ENCODE results near the gene TRPM7. TPM values are rescaled to one million over a fixed set of nuclear protein-coding genes. Genes with fewer than 3 reads are reported as not detected.
A peak's percentile ranks its signal among the peaks of the same experiment; 100 is the strongest.
"Not testable (repeated sequence)": the region's sequence is repeated elsewhere in the genome, so short reads cannot be mapped to it uniquely, and the experiment has no call there.

TRPM7 gene, protein sequence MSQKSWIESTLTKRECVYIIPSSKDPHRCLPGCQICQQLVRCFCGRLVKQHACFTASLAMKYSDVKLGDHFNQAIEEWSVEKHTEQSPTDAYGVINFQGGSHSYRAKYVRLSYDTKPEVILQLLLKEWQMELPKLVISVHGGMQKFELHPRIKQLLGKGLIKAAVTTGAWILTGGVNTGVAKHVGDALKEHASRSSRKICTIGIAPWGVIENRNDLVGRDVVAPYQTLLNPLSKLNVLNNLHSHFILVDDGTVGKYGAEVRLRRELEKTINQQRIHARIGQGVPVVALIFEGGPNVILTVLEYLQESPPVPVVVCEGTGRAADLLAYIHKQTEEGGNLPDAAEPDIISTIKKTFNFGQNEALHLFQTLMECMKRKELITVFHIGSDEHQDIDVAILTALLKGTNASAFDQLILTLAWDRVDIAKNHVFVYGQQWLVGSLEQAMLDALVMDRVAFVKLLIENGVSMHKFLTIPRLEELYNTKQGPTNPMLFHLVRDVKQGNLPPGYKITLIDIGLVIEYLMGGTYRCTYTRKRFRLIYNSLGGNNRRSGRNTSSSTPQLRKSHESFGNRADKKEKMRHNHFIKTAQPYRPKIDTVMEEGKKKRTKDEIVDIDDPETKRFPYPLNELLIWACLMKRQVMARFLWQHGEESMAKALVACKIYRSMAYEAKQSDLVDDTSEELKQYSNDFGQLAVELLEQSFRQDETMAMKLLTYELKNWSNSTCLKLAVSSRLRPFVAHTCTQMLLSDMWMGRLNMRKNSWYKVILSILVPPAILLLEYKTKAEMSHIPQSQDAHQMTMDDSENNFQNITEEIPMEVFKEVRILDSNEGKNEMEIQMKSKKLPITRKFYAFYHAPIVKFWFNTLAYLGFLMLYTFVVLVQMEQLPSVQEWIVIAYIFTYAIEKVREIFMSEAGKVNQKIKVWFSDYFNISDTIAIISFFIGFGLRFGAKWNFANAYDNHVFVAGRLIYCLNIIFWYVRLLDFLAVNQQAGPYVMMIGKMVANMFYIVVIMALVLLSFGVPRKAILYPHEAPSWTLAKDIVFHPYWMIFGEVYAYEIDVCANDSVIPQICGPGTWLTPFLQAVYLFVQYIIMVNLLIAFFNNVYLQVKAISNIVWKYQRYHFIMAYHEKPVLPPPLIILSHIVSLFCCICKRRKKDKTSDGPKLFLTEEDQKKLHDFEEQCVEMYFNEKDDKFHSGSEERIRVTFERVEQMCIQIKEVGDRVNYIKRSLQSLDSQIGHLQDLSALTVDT (N-terminal part only)
- total RNA-seq (2014; rRNA removed; shearing (Covaris generic)): 31.5 and 39.3 TPM in 2 replicates

DNA sequence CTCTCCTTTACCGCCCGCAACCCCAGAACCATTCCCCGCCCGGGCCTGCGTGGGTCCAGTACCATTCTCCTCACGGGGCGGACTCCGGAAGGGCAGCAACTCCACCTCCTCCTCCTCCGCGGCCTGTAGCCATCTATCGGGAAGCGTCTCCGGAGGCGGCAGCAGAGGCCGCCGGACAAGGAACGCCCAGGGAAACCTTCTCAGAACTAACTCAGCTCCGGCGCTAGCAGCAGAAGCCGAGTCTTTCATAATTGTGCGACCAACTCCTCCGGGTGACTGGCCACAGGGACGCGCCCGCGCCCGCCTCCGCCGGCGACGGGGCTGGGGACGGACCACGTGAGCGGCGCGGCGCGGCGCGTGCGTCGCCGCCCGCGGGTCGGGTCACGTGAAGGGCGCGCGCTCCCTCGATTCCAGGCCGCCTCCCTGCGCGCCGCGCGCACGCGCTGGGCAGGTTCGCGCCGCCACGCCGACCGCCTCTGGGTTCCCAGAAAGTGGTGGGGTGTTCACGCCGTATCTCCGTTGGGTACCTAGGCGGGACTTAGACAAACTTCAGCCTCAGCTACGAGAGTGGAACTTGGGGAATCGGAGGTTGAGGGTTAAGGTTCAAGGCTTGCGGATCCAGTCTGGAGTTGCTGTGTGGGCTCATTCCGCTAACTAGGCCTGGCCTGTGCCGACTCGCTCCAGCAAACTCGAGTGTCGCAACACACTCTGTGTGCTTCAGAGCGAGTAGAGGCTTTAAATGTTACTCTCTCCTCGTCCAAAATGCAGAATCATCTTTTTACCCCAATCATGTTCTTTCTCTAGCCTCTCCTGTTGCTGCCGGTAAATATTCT lies at the start of gene TRPM7:
Gene TRPM7, minus strand, starts transcription at position 329 of the 833 bp plus-strand sequence. Its CDS starts 264 bp downstream, at position 65.
- DNase-seq: peak; percentile 78 to 85
- no peaks in the 10 kb centered on the region for H3K4me1 ChIP-seq
- H3K27ac ChIP-seq: peak within 1 kb of the TSS; percentile 69
- H3K27me3 ChIP-seq: no peaks in the 10 kb centered on the region
- 0 out of 2 replicates have a peak, but pooled peaks cover 2% of the 10 kb centered on the region for H3K36me3 ChIP-seq
- H3K4me3 ChIP-seq: peak within 1 kb of the TSS; percentile 90
- H3K9me3 ChIP-seq (replicated peaks): no peaks in the 10 kb centered on the region

DNA sequence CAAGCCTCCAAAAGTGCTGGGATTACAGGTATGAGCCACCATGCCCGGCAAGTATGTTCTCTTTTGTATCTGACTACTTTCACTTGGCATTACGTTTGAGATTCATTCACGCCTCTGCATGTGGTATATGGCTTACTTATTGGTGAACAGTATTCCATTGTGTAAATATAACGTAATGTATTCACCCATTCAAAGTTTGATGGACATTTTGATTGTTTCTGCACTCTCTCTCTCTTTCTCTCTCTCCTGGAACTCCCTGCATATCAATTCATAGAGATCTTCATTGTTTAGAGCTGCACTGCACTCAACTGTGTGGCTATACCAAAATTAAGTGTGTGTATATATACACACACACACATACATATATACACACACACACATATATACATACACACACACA lies 48.6 kb upstream of the TRPM7 start:
- H3K4me3 ChIP-seq: no peak overlapping the region
- H3K9me3 ChIP-seq (replicated peaks): no peaks in the 10 kb centered on the region
- DNase-seq: no peak
- no peaks in the 10 kb centered on the region for H3K4me1 ChIP-seq
- no peak overlapping the region for H3K27ac ChIP-seq
- no peaks in the 10 kb centered on the region for H3K27me3 ChIP-seq
- peaks cover 12% of the 10 kb centered on the region for H3K36me3 ChIP-seq

DNA sequence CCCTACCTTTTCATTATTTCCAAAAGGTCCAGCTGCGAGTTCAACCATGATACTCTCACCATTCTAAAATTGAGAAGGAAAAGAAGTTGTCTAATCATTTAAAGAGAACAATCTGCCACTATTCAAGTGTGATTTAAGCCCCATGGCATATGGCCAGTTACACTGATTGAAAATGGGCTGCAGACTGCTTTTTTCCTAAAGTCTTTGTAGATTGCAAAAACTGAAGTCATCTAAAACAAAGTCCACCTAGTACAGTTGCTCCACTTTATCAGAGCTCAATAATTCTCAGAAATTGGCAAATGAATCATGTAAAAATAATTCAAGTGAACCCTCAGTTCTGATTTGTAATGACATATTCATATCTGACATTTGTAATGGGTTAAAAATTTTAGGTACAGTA lies 39.7 kb upstream of the TRPM7 start:
- Histone ChIP-seq H3K27ac (no peak overlapping the region), H3K36me3 (peaks cover 5% of the 10 kb centered on the region; the same call in 1 of the 2 replicates), H3K4me3 (no peak overlapping the region), H3K9me3 (replicated peaks) (no peaks in the 10 kb centered on the region), H3K4me1 (no peaks in the 10 kb centered on the region), H3K27me3 (no peaks in the 10 kb centered on the region)
- no peak for DNase-seq

DNA sequence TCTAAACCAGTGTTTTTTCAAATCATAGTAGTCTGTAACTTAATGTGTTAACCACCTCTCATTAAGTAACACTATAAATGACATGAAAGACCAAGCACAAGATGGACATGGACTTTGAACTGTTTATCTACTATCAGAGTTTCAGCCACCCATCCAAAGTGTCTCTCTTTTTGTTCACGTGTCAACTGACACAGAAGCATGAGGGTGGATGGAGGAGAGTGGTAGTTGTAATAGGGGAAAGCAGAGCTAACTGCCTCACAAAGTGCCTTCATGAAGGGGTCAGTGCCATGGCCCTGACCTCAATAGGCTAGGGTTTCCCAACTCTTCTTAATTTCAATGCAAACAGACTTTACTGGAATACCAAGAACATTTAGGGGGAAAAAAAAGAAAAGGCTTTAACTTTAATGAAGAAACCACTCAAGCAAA lies 32.1 kb upstream of the TRPM7 start:
- no peak overlapping the region for H3K4me3 ChIP-seq
- no peaks in the 10 kb centered on the region for H3K4me1 ChIP-seq
- H3K9me3 ChIP-seq (replicated peaks): no peaks in the 10 kb centered on the region
- DNase-seq: no peak
- no peak overlapping the region for H3K27ac ChIP-seq
- no peaks in the 10 kb centered on the region for H3K27me3 ChIP-seq
- peaks cover 5% of the 10 kb centered on the region; the same call in 1 of the 2 replicates for H3K36me3 ChIP-seq

DNA sequence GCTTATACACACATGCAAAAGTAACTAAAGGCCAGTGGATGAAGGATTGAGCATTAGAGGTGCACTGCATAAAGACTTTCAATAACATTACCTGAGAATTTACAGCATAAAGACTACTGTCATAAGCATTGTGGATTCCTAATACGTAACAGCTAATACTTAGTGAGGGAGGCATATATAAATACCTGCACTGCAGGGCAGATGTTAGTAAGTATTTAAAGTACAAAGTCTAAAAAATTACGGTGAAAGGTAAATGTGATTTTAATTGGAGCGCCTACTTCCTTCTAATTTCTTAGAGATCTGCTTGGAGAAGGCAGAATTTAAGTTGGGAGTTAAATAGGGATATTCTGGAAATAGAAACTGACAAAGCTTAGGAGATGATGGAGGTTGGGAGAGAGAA lies 25.4 kb upstream of the TRPM7 start:
- no peak for DNase-seq
- Histone ChIP-seq H3K27me3 (no peaks in the 10 kb centered on the region), H3K27ac (no peak overlapping the region), H3K36me3 (peaks cover 4% of the 10 kb centered on the region; the same call in 1 of the 2 replicates), H3K4me1 (no peaks in the 10 kb centered on the region), H3K9me3 (replicated peaks) (no peaks in the 10 kb centered on the region), H3K4me3 (no peak overlapping the region)

DNA sequence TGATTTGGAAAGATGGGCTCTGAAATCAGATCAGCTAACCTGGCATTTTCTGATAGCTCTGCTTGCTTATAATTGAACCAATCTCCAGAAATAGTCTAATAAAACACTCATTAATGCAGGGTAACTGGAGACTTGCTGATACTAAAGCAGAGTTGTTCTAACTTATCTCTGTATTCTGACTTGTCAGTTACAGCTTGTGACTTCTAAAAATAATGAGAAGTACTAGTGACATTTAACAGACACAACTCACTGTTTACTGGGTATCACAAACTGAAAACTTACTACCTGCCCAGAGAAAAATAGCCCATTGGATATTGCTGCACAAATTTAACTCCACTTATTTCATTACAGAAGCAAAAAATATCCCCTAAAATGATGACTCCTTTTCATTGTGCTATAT lies 24.0 kb upstream of the TRPM7 start:
- Histone ChIP-seq H3K36me3 (peaks cover 4% of the 10 kb centered on the region; the same call in 1 of the 2 replicates), H3K4me3 (no peak overlapping the region), H3K9me3 (replicated peaks) (no peaks in the 10 kb centered on the region), H3K27ac (no peak overlapping the region), H3K27me3 (no peaks in the 10 kb centered on the region), H3K4me1 (no peaks in the 10 kb centered on the region)
- DNase-seq: no peak

DNA sequence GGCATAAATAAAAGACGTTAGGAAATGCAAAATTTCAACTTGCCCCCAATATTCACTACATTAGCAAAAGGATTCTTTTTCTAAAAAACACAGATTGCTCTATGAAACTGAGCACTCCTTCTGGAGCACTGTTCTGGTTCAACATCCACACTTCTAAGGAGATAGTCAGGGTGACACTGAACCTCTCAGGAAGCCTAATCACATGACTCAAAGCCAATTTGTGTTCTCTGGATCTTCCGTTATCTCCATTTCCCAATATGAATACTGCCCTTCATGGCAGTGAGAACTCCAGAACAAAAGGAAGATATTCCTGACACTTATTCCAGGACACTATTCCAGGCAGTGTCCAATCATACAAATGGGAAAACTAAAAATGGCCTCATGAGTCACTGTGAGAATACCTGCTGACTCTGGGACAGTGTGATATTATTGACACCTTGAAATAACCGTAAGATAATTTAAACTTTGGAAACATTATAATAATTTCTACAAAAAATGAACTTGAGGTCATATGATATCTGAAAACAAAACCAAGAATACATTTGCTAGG lies 21.4 kb upstream of the TRPM7 start:
- DNase-seq: no peak
- H3K4me3 ChIP-seq: no peak overlapping the region
- no peaks in the 10 kb centered on the region for H3K27me3 ChIP-seq
- no peak overlapping the region for H3K27ac ChIP-seq
- H3K36me3 ChIP-seq: peaks cover 4% of the 10 kb centered on the region; the same call in 1 of the 2 replicates
- no peaks in the 10 kb centered on the region for H3K9me3 ChIP-seq (replicated peaks)
- no peaks in the 10 kb centered on the region for H3K4me1 ChIP-seq

DNA sequence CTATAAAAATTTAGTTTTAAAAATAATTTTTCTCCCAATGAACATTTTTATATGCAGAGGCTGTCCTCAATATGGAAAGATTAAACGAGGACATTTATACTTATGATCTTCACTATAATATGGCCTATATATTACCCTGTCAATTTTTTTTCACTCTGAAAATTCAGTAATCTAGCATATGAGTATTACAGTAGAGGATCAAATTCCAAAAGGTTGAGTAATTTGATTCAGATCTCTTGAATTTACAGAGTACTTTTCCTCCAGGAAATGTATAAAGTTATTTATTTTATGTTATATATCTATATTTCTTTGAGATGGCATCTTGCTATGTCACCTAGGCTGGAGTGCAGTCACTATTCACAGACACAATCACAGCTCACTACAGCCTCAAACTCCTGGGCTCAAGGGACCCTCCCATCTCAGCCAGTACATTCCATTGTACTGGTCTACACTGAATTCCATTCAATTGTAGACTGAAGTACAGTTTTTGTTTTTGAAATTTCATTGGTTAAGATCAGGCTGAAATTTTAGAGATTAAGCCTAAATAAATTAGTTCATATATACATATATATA lies 16.3 kb upstream of the TRPM7 start:
- Histone ChIP-seq H3K4me1 (no peaks in the 10 kb centered on the region), H3K4me3 (no peak overlapping the region), H3K36me3 (peaks cover 4% of the 10 kb centered on the region; the same call in 1 of the 2 replicates), H3K9me3 (replicated peaks) (no peaks in the 10 kb centered on the region), H3K27me3 (no peaks in the 10 kb centered on the region), H3K27ac (no peak overlapping the region)
- no peak for DNase-seq

- no peak for DNase-seq
- no peaks in the 10 kb centered on the region for H3K27me3 ChIP-seq
- H3K36me3 ChIP-seq: no peaks in the 10 kb centered on the region
- H3K27ac ChIP-seq: no peak overlapping the region
- no peaks in the 10 kb centered on the region for H3K9me3 ChIP-seq (replicated peaks)
- no peak overlapping the region for H3K4me3 ChIP-seq
- H3K4me1 ChIP-seq: no peaks in the 10 kb centered on the region
Measured at GRCh38 chr15:50698101-50698500, 11.5 kb upstream of the TRPM7 start.

GRCh38 chr15:50697109-50697797 lies 10.7 kb upstream of the TRPM7 start:
- Histone ChIP-seq H3K27me3 (no peaks in the 10 kb centered on the region), H3K27ac (no peak overlapping the region), H3K4me3 (no peak overlapping the region), H3K36me3 (no peaks in the 10 kb centered on the region), H3K9me3 (replicated peaks) (no peaks in the 10 kb centered on the region), H3K4me1 (no peaks in the 10 kb centered on the region)
- no peak for DNase-seq

DNA sequence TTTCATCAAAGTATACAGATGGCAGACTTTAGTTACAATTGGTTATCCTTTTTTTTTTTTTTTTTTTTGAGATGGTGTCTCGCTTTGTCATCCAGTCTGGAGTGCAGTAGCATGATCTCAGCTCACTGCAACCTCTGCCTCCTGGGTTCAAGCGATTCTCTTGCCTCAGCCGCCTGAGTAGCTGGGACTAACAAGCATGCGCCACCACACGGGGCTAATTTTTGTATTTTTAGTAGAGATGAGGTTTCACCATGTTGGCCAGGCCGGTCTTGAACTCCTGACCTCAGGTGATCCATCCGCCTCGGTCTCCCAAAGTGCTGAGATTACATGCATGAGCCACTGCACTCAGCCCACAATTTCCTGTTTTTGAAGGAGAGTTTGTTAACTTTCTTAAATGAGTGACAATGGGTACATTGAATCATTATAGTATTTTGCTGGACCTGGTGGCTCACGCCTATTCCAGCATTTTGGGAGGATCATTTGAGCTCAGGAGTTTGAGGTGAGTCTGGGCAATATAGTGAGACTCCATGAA lies 8.1 kb upstream of the TRPM7 start:
- H3K9me3 ChIP-seq (replicated peaks); H3K27me3 ChIP-seq; H3K4me3 ChIP-seq; DNase-seq; H3K27ac ChIP-seq; H3K4me1 ChIP-seq; H3K36me3 ChIP-seq: not testable (repeated sequence)

- 0 out of 2 replicates have a peak, but pooled peaks cover 2% of the 10 kb centered on the region for H3K36me3 ChIP-seq
- H3K27me3 ChIP-seq: no peaks in the 10 kb centered on the region
- H3K27ac ChIP-seq: peak overlapping the region; percentile 69
- H3K4me1 ChIP-seq: no peaks in the 10 kb centered on the region
- peak overlapping the region; percentile 90 for H3K4me3 ChIP-seq
- H3K9me3 ChIP-seq (replicated peaks): no peaks in the 10 kb centered on the region
- no peak for DNase-seq
Measured at GRCh38 chr15:50687302-50687902, 805 bp upstream of the TRPM7 start.

Measured in SJCRH30 (cell line).